Tongue (tissue), 2 donors: ENCODE data around the gene SIRT3. TPM values are rescaled to one million over a fixed set of nuclear protein-coding genes. Genes with fewer than 3 reads are reported as not detected.
A peak's percentile ranks its signal among the peaks of the same experiment; 100 is the strongest.
"Not testable (repeated sequence)": the region's sequence is repeated elsewhere in the genome, so short reads cannot be mapped to it uniquely, and the experiment has no call there.

Experiments
- DNase-seq: peaks from one replicate; pipeline ENCODE4 v3.0.0-alpha.2; 2015
- total RNA-seq: library from RNA; depleted of rRNA; stranded (reverse); fragments of >200 nt; gene quantifications from one replicate; pipeline ENCODE4 v1.2.3, GENCODE V29; 2014

SIRT3 gene
- total RNA-seq, 1 donor from 2014 or later: 14.0 TPM

DNA sequence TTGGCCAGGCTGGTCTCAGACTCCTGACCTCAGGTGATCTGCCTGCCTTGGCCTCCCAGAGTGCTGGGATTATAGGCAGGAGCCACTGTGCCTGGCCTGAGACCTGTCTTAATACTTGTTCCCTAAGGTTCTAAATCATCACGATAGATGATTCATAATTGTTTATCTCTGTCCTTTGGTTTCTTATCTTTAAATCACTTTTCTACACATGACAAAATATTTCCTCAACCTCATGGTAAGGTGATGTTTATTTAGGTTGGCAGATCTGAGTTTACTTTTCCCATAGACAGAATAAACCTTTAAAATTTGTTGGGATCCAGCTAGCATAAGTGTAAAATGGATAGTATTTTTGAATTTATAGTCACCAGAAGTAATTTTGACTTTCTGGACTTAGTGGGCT lies 4.2 kb upstream of the SIRT3 start:
- DNase-seq: no peak

DNA sequence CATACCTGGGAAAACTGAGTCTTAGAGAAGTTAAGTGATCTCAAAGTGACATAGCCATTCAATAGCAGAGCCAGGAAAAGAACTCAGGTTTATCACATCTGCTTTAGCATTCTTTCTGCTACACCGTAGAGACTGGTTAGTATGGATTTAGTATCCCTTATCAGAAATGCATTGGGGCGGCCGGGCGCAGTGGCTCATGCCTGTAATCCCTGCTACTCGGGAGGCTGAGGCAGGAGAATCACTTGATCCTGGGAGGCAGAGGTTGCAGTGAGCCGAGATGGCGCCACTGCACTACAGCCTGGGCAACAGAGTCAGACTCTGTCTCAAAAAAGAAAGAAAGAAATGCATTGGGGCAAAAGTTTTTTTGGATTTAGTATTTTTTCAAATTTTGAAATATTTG lies 2.2 kb upstream of the SIRT3 start:
- not testable (repeated sequence) for DNase-seq

DNA sequence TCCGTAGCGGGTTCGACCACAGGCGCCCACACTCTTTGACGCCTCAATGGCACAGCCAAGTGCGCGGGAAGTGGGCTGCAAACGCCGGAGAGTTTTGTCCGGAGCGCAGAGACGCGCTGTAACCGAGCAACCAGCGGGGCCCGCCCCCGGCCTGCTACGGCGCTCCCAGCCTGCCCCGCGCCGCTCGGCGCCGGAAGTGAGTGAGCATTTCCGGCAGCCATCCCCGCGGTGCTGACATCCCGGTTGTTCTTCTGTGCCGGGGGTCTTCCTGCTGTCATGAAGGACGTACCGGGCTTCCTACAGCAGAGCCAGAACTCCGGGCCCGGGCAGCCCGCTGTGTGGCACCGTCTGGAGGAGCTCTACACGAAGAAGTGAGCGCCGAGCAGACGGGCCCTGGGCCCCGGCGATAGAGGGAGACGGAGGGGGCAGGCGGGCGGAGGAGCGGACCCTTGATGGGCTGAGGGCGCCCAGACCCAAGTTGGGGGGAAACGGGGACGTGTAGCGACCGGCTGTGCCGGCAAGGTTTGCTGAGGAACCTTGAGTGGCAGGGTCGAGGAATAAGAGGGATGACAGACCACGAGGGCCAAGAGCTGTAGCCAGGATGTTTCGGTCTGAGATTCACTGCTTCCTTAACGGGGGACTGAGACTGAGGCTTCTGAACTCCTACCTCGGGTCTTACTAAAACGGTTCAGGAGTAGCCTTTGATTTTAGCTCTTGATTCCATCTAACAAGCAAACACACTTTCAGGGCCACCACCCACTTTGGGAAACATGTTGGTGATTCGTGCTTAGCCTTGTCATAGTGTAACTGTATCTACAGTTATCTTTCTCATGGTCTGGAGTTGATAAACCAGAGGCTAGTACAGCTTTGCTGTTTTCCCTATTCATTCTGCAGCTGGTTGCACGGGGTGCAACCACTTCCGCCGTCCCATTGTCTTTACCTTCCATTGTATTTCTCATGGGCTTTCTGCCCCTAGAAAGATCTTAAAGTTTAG lies 929 bp upstream of the SIRT3 start, which contains the start of gene PSMD13:
PSMD13 (plus strand) TSS at position 203 of the 994 bp plus-strand sequence; CDS start at position 277, 74 bp downstream.
- DNase-seq: peak; percentile 93

DNA sequence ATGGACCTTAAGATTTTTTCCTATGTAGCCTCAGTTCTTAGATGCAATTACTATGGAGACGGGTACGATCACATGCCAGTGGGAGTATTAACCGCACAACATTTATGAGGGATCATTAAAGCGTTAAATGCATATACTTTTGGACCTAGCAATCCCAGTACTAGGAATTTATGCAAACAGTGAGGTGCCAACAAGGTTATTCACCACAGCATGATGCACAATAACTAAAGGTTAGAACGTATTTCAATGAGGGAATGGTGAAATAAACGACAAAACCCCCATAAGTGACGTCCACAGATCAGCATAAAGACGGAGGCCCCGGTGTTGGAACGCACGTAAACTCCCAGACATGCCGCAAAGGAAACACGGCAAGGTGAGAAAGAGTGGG lies 539 bp downstream of the SIRT3 start:
- DNase-seq: no peak

DNA sequence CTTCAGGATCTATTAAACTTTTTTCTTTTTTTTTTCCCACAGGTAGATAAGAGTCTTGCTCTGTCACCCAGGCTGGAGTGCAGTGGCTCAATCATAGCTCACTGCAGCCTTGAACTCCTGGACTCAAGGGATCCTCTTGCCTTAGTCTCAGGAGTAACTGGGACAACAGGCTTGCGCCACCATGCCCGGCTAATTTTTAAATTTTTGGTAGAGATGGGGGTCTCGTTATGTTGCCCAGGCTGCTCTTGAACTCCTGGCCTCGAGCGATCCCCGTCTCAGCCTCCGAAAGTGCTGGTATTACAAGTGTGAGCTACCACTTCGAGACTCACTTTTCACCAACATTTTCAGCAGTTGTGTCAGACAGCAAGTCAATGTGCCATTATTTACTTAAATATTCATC lies 962 bp downstream of the SIRT3 start:
- no peak for DNase-seq

DNA sequence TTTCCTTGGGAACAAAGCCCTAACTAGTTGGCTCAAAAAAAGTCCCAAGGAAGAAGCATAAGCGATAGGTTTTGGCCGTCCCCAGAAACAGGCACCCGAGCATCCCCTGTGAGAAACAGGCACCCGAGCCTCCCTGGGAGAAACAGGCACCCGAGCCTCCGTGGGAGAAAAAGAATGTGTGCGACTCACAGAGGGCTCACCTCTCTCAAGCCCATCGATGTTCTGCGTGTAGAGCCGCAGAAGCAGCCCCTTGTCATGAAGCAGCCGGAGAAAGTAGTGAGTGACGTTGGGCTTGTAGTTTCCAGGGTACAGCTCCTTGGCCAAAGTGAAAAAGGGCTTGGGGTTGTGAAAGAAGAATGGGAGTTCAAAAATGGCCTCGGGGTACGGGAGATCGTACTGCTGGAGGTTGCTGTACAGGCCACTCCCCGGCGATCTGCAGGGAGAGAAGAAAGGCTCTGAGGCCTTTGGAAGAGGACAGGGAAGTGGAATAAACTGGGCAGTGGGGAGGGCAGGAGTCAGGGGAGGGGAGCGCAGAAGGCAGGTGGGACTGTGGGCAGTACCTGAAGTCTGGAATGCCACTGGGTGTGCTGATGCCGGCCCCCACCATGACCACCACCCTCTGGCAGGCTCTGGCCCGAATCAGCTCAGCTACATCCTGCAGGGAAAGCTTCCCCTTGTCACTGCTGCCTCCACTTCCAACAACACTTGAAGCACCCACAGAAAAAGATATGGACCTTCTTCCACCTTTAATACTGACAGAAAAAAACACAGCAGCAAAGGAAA lies 3.2 kb downstream of the SIRT3 start:
- no peak for DNase-seq

DNA sequence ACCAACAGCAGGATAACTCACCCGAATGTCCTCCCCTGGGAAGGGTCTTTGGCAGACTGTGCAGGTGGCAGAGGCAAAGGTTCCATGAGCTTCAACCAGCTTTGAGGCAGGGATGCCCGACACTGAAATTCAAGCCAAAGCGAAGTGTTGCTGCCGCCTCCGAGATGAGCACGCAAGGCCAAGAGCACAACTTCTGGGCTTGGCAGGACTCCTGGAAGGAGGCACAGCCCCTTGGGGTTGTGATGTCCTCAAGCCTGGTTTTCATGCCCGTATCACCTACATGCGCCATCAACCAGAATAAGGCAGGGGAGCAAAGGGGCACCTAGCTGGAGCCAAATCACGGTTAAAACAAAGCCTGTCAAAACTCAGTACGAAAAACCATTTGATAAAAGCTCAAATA lies 5.7 kb downstream of the SIRT3 start:
- no peak for DNase-seq

DNA sequence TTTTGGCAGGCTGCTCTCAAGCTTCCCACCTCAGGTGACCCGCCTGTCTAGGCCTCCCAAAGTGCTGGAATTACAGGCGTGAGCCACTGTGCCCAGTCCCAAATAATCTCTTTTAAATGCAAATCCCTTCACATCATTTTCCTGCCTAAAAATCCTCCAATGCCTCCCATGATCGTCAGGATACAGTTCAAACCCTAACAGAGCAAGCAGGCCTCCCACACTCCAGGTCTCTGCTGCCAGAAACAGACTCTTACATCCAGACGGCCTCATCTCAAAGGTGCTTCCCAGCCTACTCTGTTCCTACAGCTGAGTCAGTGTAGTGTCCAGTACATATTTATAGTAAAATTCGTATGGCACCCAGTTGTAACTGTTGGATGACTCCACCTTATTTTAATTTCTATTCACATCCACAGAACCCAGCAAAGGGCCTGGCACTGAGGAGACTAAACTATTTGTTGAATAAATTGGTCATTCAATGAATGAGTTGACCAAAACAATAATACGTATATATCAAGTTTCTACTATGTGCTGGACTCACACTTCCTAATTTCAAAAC lies 8.2 kb downstream of the SIRT3 start:
- no peak for DNase-seq

DNA sequence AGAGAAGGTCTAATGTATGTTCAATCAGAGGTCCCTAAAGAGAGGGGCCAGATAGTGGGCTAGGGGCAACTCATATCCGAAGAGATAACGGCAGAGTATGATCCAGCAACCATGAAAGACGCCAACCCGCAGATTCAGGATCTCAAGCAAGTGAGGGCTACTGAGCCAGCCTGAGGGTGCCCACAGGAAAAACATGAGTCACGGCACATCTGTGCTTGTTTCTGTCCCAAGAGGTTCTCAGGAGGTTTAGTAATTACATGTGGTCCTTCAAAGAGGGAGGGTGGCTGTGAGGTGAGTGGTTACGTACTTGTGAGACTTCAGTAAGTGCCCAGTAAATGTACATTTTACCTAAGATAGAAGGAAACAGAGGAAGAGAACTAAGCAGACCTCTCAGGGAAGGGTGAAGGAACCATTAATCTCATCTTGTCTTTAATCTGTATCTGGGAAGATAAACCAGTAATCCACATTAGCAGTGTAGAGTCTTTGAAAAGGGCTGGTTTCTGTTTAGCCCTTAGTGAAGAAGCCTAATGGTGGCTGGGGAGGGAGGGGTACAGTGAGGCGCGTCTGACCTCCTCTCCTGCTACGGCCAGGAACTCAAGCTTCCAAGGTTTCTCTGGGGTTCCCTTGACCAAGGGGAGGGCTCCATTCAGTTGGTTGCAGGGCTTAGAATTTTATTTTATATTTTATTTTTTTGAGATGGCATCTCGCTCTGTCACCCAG lies 10.2 kb downstream of the SIRT3 start:
- DNase-seq: no peak

DNA sequence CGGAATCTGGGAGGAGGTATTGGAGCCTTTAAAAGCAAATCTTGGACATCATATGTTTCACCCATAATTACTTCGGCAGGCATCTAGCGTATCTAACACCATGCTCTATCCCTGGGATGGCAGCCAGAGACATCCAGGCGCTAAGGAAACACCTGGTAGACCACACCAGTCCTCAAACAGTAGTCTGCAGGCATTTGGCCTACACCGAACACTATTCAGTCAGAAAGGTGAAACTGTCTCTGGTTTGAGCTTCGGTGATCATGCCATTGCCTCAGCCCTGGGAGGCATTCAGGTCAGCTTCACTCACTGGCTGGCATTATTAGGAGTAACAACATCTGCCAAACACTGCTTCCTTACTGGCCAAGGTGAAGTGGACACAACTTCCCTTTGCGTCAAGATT lies 11.7 kb downstream of the SIRT3 start:
- no peak for DNase-seq

DNA sequence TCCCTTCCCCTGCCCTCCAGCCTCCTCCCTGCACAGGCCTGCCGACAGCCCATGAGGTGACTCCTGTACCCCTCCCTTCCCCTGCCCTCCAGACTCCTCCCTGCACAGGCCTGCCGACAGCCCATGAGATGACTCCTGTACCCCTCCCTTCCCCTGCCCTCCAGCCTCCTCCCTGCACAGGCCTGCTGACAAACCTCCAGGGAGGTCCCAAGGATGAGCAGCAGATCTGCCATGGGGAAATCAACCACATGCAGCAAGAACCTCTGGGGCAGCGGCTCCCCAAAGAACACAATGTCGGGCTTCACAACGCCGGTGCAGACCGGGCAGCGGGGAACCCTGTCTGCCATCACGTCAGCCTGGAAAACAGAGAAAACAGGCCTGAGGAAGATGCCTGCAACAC lies 12.3 kb downstream of the SIRT3 start:
- DNase-seq: no peak

DNA sequence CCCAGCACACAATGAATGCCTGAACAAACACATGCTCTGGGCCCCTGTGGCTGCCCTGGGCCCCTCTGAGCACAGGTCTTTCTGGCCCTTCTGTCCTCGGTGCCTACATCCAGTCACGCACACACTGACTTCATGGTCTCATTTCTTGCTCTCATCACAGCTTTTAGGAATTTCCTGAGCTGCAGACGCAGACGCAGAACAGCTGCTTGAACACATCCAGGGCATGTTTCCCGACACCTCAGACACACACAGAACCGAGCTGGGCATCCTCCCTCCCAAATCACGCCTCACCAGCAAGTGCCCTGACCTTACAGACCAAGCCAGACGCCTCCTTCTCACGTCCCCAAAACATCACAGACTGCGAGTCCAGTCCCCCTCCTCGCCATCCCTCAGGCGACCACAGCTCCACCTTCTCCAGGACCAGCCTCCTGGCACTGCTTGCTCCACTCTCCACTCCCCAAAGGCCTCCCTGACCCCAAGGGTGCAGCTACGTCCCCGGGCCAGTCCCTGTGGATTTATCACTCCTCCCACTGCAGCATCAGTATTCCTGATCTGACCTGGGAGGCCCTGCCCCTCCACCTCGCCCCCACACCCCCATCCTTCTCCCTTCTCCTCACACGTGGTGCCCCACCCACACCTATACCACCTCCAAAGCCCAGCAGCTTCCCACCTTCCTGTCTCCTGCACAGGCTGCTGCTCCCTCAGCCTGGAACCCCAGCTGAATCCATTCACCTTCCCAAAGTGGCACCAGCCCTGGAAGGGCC lies 12.9 kb downstream of the SIRT3 start:
- no peak for DNase-seq

DNA sequence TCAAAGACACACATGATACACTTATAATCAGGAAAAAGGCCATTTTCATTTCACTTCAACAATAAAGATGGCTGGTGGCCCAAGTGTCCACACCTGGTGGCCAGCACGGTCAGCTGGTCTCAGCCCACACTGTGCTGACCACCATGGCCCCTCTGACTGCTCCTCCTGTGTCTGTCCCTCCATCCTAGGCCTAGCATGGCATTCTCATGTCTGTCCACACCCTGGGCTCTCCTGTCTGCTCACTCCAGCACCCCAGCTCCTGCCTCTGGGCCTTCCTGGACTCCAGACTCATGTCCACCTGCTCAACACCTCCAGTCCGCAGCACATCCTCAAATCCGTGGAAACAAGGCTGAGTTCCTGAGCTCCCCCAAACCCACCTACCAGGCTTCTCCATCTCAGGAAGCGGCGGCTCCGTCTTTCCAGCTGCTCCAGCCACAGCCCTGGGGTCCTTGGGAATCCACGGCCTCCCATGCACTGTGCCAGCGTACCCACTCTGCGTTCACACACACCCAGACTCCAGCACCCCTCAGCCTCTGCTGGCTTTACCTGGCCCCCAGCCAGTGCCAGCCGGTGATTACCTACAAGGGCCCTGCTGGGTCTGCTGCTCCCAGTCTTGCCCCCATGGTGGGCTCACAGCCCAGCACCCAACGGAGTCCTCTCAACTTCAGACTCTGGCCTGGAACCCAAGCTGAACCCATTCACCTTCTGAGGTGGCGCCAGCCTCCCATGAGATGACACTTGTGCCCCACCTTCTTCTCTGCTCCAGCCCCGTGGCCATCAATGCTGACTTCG lies 13.9 kb downstream of the SIRT3 start:
- no peak for DNase-seq

DNA sequence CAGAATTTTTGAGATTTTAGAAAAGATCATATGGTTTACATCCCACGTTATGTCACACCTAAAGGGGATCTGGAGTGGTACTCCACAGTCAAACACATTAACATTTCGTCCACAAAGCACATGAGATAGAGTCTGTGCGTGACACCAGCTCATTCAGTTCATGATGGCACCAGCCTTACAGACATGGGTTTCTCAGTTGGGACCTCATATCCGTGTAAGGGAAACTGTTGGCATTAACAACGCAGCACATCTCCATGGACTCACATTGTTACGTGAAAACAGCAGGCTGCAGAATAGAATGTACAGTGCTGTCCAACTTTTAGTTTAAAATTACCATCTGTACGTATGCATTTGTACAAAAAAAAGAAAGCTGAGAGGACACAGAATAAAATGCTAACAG lies 14.6 kb downstream of the SIRT3 start:
- no peak for DNase-seq

DNA sequence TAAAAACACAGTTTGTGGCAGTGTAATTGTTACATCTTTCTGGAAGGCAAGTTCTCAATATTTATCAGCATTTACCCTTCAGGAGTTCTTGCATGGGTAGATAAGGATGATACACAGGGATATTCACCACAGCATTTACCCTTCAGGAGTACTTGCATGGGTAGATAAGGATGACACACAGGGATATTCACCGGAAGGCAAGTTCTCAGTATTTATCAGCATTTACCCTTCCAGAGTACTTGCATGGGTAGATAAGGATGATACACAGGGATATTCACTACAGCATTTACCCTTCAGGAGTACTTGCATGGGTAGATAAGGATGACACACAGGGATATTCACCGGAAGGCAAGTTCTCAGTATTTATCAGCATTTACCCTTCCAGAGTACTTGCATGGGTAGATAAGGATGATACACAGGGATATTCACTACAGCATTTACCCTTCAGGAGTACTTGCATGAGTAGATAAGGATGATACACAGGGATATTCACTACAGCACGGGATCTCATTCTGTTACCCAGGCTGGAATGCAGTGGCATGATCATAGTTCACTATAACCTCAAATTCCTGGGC lies 15.4 kb downstream of the SIRT3 start:
- DNase-seq: not testable (repeated sequence)

DNA sequence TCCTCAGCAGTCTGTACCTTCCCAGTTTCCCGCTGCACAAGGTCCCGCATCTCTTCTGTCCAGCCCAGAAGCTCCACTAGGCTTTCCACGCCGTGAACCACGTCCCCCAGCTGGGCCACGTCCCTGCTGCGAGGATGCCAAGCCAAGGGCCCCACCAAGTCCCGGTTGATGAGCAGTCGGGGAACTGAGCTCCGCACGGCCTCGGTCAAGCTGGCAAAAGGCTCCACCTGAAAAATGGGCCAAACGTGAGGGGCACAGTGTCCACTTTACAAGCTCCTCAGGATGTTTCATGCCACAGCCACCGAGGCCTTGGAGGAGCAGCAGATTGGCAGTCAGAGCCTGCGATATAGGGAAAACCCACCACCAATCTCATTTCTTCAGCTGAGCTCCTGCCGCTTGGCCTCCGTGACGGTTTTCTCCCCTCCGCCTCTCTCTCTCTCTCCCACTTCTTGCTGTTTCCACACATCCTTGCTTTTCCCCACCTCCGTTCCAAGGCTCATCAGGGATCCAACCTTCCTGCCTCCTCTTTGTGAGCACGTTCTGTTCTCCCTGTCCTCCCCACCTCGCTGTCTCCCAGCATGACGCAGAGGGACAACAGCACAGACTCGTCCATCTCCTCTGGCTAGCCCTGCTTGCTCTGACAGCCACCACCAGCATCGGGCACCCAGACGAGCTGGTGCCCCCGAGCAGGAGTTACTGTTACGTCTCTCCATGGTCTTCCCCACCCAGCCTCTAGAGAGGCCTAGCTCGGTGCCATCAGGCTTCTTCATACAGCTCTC lies 17.1 kb downstream of the SIRT3 start:
- no peak for DNase-seq

DNA sequence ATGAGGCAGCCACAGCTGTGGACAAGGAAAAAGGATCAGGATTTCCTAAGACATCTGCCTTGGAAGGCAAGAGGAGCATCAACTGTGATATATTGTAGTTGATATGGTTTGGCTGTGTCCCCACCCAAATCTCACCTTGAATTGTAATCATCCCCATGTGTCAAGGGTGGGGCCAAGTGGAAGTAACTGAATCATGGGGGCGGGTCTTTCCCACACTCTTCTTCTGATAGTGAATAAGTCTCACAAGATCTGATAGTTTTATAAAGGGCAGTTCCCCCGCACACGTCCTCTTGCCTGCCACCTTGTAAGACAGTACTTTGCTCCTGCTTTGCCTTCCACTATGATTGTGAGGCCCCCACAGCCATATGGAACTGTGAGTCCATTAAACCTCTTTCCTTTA lies 18.4 kb downstream of the SIRT3 start:
- no peak for DNase-seq

DNA sequence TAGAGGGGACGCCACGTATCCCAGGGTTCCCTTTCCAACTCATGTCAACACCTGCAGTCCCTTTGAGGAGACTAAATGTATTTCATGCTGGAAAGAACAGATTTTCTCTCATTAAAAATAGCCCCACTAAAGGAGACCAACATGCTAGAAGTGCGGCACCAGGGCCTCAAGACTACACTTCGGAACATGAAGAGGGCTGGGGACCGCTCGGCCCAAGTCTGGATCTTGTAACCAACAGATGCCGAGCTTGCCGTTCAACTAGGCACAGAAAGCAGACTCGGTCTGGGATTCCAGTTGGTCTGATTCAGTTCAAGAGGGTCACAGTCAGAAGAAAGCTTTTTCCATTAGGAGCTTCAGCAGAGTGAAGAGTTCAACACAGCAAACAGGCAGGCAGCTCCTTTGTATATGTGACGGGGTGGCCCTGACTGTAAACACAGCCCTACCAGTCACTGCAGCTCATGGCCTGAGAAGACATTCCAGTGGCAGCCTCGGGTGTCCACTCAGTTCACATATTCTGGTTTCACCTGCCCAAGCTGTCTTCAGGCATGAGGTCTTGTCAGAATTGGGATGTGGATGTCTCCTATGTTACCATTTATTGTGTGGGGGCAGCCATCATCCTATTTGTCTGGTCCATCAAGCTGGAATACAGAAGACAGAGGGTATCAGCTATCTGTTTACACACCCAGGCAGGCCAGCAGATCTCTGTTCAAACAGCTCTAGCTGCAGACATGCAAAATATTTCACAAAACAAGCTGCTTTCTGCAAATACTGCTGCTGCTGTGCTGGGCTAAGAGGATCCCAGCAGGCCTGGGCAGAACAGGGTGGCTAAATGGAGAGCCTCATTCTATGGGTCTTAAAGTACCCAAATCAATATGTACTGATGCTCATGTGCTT lies 19.8 kb downstream of the SIRT3 start:
- DNase-seq: no peak
